ENCODE data around the gene ATF6B. TPM values are rescaled to one million over a fixed set of nuclear protein-coding genes. Genes with fewer than 3 reads are reported as not detected.

The ATF6B gene
- total RNA-seq, 1 donor from 2014 or later, result 42.5 TPM

DNA sequence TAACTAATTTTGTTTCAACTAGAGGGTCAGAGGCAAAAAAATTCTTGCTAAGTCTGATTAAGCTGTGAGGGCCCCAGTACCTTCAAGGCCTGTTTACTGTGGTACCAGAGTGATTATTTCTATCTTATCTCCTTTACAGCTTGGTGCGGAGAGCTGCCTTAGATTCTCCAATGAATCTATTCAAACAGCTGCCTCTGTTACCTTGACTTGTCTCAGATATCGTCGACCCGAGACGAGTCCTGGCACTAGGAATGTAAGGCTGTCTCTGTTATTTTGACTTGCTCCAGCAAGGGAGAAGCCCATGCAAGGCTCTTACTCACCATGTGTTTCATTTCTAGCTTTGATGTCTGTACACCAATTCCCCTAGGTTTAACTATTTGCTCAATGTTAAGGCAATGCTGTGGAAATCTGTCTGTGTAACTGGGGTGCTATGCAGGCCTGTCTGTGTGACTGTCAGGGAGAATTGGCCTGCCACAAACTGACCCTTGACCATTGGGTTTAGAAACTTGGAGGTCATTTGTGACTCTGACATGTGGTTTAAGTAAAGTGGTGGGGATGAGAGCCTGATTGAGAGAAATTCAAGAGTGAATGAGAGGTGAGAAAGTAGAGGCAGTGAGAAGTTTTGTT lies 12.5 kb upstream of the ATF6B start:
- Histone ChIP-seq H3K4me3 (ENCODE audit: low read depth, low read length) (no peak overlapping the region), H3K27me3 (ENCODE audit: control insufficient read depth, insufficient read depth, low read length) (peaks cover 2% of the 10 kb centered on the region), H3K36me3 (ENCODE audit: control insufficient read depth, insufficient read depth, low read length) (no peaks in the 10 kb centered on the region)
- no peak for DNase-seq (ENCODE audit: low read depth)
- no peak for TF ChIP-seq CTCF (IDR thresholded peaks at IDR 0.05; ENCODE audit: insufficient read depth, low read length, poor library complexity, severe bottlenecking)

DNA sequence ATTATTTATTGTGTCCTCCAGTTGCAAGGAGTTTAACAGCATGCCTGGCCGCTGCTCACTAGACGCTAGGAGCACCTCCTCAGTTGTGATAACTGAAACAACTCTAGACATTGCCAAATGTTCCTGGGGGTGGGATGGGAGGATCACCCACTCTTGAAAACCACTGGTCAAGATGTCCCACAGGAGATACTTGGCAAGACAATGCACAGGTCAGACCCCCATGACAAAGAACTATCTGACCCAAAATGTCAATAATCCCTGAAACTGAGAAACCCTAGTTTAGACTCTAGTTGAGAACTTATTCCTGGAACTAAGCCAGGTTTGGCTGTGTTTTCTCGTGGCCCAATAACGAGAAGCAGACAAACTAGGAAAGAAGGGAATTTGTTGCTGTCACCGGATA lies 11.5 kb upstream of the ATF6B start:
- Histone ChIP-seq H3K27me3 (ENCODE audit: control insufficient read depth, insufficient read depth, low read length) (peaks cover 4% of the 10 kb centered on the region), H3K4me3 (ENCODE audit: low read depth, low read length) (no peak overlapping the region), H3K36me3 (ENCODE audit: control insufficient read depth, insufficient read depth, low read length) (no peaks in the 10 kb centered on the region)
- no peak for DNase-seq (ENCODE audit: low read depth)
- no peak for TF ChIP-seq CTCF (IDR thresholded peaks at IDR 0.05; ENCODE audit: insufficient read depth, low read length, poor library complexity, severe bottlenecking)

DNA sequence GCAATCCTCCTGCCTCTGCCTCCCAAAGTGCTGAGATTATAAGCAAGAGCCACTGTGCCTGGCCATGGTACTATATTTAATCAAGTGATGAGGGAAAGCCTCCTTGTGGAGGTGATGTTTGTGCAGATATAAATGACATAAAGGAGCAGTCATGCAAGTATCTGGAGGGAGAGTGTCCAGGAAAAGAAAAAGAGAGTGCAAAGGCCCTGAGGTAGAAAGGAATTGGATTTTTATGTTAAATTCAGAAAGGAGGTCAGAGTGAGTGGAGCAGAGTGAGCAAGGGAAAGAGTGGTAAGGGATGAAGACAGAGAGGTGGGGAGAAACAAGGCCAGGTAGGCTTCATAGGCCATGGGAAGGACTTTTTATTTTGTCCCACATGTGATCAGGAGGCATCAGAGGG lies 9.4 kb upstream of the ATF6B start:
- TF ChIP-seq CTCF (IDR thresholded peaks at IDR 0.05; ENCODE audit: insufficient read depth, low read length, poor library complexity, severe bottlenecking), result no peak
- DNase-seq (ENCODE audit: low read depth), result no peak
- no peaks in the 10 kb centered on the region for H3K36me3 ChIP-seq (ENCODE audit: control insufficient read depth, insufficient read depth, low read length)
- no peak overlapping the region for H3K4me3 ChIP-seq (ENCODE audit: low read depth, low read length)
- H3K27me3 ChIP-seq (ENCODE audit: control insufficient read depth, insufficient read depth, low read length), result peaks cover 4% of the 10 kb centered on the region

DNA sequence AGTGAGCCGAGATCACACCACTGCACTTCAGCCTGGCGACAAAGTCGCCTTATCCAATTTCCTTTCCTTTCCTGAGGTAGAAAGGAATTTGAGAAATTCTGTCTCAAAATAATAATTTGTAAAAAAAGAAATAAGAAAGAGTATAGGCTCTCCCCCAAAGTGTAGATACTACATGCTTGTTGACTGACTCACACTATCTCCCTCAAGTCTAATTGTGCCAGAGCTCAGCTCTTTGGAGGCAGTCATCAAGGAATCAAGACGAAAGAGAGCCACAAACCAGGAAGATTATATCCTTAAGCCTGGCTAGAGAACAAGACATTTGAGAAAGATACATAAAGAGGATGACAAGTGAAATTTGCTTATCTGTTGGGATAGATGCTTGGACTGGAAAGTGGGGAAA lies 5.7 kb upstream of the ATF6B start:
- TF ChIP-seq CTCF (IDR thresholded peaks at IDR 0.05; ENCODE audit: insufficient read depth, low read length, poor library complexity, severe bottlenecking), result no peak
- no peak for DNase-seq (ENCODE audit: low read depth)
- H3K36me3 ChIP-seq (ENCODE audit: control insufficient read depth, insufficient read depth, low read length), result no peaks in the 10 kb centered on the region

DNA sequence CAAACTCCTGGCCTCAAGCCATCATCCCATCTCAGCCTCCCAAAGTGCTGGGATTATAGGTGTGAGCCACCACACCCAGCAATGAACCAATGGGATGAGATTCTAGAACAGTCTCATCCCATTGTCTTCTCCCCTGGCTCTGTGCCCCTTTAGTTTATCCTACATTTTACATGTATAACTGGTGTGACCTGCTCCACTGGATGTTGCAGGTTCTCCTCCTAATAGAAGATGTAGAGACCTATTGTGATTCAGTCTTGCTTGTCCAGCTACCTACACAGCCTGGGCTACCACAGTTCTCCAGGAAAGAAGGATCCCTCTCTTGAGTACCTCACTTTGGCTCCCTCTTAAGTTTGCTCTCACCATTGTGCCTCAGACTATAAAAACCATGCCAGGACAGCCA lies 4.1 kb upstream of the ATF6B start:
- no peaks in the 10 kb centered on the region for H3K36me3 ChIP-seq (ENCODE audit: control insufficient read depth, insufficient read depth, low read length)
- no peak for TF ChIP-seq CTCF (IDR thresholded peaks at IDR 0.05; ENCODE audit: insufficient read depth, low read length, poor library complexity, severe bottlenecking)
- H3K27me3 ChIP-seq (ENCODE audit: control insufficient read depth, insufficient read depth, low read length), result peaks cover 2% of the 10 kb centered on the region
- no peak overlapping the region for H3K4me3 ChIP-seq (ENCODE audit: low read depth, low read length)
- DNase-seq (ENCODE audit: low read depth), result no peak

More for the DNA sequence above, 5.7 kb upstream of the ATF6B start:
- Histone ChIP-seq H3K4me3 (ENCODE audit: low read depth, low read length) (no peak overlapping the region), H3K27me3 (ENCODE audit: control insufficient read depth, insufficient read depth, low read length) (peaks cover 2% of the 10 kb centered on the region)

DNA sequence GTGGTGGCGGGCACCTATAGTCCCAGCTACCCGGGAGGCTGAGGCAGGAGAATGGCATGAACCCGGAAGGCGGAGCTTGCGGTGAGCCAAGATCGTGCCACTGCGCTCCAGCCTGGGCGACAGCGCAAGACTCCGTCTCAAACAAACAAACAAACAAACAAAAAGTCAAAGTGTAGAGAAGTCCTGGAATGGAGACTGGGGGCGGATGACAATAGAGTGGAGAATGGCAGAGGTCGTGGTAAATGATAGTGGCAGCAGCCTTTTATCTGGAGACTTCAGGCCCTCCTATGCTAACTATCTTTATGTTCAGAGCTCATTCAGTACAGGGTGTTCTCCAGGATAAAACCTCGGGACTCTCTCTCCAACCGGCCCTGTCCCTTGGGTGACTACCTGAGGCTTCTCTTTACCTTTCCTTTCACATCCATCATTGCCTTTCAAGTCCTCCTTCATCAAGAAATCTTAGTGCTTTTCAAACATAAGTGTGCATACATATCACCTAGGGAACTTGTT lies 3.4 kb upstream of the ATF6B start:
- Histone ChIP-seq H3K27me3 (ENCODE audit: control insufficient read depth, insufficient read depth, low read length) (peaks cover 2% of the 10 kb centered on the region), H3K36me3 (ENCODE audit: control insufficient read depth, insufficient read depth, low read length) (no peaks in the 10 kb centered on the region), H3K4me3 (ENCODE audit: low read depth, low read length) (no peak overlapping the region)
- no peak for TF ChIP-seq CTCF (IDR thresholded peaks at IDR 0.05; ENCODE audit: insufficient read depth, low read length, poor library complexity, severe bottlenecking)
- DNase-seq (ENCODE audit: low read depth), result no peak

All from kidney epithelial cell (primary cell).